ENCODE results near the gene CLEC2D. TPM values are rescaled to one million over a fixed set of nuclear protein-coding genes. Genes with fewer than 3 reads are reported as not detected.

The CLEC2D gene
- total RNA-seq, 3 donors from 2014 or later = 10.9 to 30.1 (median 23.9) TPM

- no peaks in the 10 kb centered on the region for H3K27me3 ChIP-seq
Measured at GRCh38 chr12:9718968-9719367, 49.5 kb downstream of the CLEC2D start.

GRCh38 chr12:9719790-9720189 is 50.3 kb downstream of the CLEC2D start:
- Histone ChIP-seq H3K4me1 (no peaks in the 10 kb centered on the region), H3K9me3 (no peaks in the 10 kb centered on the region), H3K27me3 (no peaks in the 10 kb centered on the region), H3K4me3 (no peak overlapping the region), H3K36me3 (no peaks in the 10 kb centered on the region), H3K27ac (no peak overlapping the region)
- intact Hi-C loops (cut with DNase I; ENCODE audit: low total_unique reads) = loop anchor here (10.0 kb wide), 1 partner anchor 85 kb away; no protein-coding TSS in a partner anchor
- no peak for DNase-seq (ENCODE audit: low spot score in 2 of 2)
- TF ChIP-seq CTCF (IDR thresholded peaks at IDR 0.05) = no peak
- no peak for TF ChIP-seq POLR2AphosphoS5 (IDR thresholded peaks at IDR 0.05)
- TF ChIP-seq POLR2A (IDR thresholded peaks at IDR 0.05) = no peak

More at GRCh38 chr12:9718968-9719367, 49.5 kb downstream of the CLEC2D start:
- Histone ChIP-seq H3K36me3 (no peaks in the 10 kb centered on the region), H3K4me1 (no peaks in the 10 kb centered on the region), H3K27ac (no peak overlapping the region), H3K4me3 (no peak overlapping the region), H3K9me3 (no peaks in the 10 kb centered on the region)
- intact Hi-C loops (cut with DNase I; ENCODE audit: low total_unique reads) = loop anchor here (10.0 kb wide), 1 partner anchor 84 kb away; no protein-coding TSS in a partner anchor
- TF ChIP-seq POLR2A (IDR thresholded peaks at IDR 0.05) (no peak), CTCF (IDR thresholded peaks at IDR 0.05) (no peak), POLR2AphosphoS5 (IDR thresholded peaks at IDR 0.05) (no peak)
- no peak for DNase-seq (ENCODE audit: low spot score in 2 of 2)

- Histone ChIP-seq H3K4me3 (no peak overlapping the region), H3K27ac (no peak overlapping the region), H3K9me3 (no peaks in the 10 kb centered on the region), H3K36me3 (no peaks in the 10 kb centered on the region), H3K27me3 (no peaks in the 10 kb centered on the region), H3K4me1 (no peaks in the 10 kb centered on the region)
- intact Hi-C loops (cut with DNase I; ENCODE audit: low total_unique reads) = loop anchor here (2.0 kb wide), 1 partner anchor 59 kb away; no protein-coding TSS in a partner anchor
- TF ChIP-seq POLR2A (IDR thresholded peaks at IDR 0.05) (no peak), CTCF (IDR thresholded peaks at IDR 0.05) (no peak), POLR2AphosphoS5 (IDR thresholded peaks at IDR 0.05) (no peak)
- no peak for DNase-seq (ENCODE audit: low spot score in 2 of 2)
Measured at GRCh38 chr12:9721394-9722092, 52.0 kb downstream of the CLEC2D start.

- Histone ChIP-seq H3K4me1 (no peaks in the 10 kb centered on the region), H3K9me3 (no peaks in the 10 kb centered on the region), H3K27ac (no peak overlapping the region), H3K27me3 (no peaks in the 10 kb centered on the region), H3K4me3 (no peak overlapping the region), H3K36me3 (no peaks in the 10 kb centered on the region)
- TF ChIP-seq CTCF (IDR thresholded peaks at IDR 0.05) (no peak), POLR2AphosphoS5 (IDR thresholded peaks at IDR 0.05) (no peak), POLR2A (IDR thresholded peaks at IDR 0.05) (no peak)
- intact Hi-C loops (cut with DNase I; ENCODE audit: low total_unique reads) = no loop called here
- no peak for DNase-seq (ENCODE audit: low spot score in 2 of 2)
Measured at GRCh38 chr12:9724023-9724422, 54.5 kb downstream of the CLEC2D start.

GRCh38 chr12:9725213-9725870 is 55.8 kb downstream of the CLEC2D start:
- no peaks in the 10 kb centered on the region for H3K27me3 ChIP-seq
- no peak overlapping the region for H3K4me3 ChIP-seq
- H3K9me3 ChIP-seq = no peaks in the 10 kb centered on the region
- TF ChIP-seq POLR2A (IDR thresholded peaks at IDR 0.05) = no peak
- TF ChIP-seq CTCF (IDR thresholded peaks at IDR 0.05) = no peak
- TF ChIP-seq POLR2AphosphoS5 (IDR thresholded peaks at IDR 0.05) = no peak
- H3K36me3 ChIP-seq = no peaks in the 10 kb centered on the region
- H3K4me1 ChIP-seq = no peaks in the 10 kb centered on the region
- no peak for DNase-seq (ENCODE audit: low spot score in 2 of 2)
- intact Hi-C loops (cut with DNase I; ENCODE audit: low total_unique reads) = no loop called here
- H3K27ac ChIP-seq = no peak overlapping the region

All from breast epithelium (tissue), 4 donors.